T-helper 2 cell (primary cell): ENCODE measurements around the gene FILIP1.

Source experiments
- DNase-seq, 5 experiments: peaks; one replicate each; pipeline versions ENCODE4 v3.0.0 to v3.0.0-alpha.2; 2012 to 2022

Gene FILIP1

DNA sequence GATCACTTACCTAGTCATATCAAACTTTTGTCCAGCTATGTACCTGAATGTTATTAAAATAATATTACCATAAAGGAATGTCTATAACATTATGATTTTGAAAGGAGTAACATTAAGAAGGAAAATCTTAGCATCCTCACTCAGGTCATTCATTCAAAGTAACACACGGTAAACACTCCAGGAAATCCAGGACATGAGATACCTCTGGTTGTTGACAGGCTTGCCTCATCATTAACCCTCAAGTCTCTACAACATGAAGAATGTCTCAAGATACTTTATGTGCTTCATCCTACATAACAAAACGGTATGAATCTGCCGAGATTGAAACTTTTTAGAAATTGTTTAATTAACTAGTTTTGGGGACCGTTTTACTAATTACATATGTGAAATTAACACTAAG is 690 bp upstream of the FILIP1 start:
- DNase-seq: no peak

DNA sequence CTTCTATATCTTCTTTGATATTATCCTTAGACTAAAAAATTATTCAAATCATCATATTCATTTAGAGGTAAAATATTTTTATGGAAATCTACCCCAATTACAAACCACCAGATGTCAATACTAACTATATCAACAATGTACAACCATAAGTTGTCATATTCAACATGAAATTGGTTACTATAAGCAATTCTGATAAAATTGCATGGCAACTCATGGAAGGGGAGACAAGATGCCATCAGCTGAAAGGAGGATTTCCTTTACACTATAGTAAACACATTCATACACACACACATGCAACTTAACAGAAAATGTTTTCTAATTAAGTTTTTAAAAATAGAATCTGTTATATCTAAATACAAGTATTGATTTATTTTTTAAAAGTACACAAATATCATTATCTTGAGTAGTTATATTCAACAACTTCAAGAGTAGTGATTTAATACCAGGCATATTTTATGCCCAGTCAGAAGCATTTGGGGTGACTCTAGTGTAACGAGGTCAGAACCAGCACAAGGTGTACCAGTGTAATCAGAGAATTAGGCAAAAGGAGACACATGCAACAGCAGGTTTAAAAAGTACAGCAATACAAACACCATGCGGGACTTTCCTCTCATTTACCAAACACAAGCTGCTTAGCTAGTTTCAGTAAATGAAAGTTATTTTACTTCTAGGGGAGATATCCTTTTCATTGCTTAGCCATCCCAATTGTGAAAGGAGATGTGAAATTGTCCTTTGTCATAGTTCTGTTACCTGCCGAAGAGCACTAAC is 1.0 kb downstream of the FILIP1 start:
- no peak for DNase-seq

DNA sequence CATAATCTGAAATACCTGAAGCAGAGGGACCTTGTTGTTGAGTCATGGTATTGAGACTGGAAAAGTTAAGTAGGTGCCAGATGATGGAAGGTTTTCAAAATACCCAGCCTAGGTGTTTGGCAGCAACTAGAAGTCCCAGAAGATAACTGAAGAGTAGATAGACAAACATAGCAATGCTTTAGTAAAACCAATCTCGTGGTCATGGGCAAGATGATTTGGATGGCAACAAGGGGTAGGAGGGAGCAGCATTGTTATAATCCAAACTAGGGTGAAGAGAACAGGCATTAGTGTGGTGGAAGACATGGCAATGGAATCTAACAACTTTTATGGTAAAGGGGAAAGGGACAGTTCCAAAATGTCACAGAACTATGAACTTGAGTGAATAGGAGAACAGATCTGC is 2.3 kb downstream of the FILIP1 start:
- no peak for DNase-seq

DNA sequence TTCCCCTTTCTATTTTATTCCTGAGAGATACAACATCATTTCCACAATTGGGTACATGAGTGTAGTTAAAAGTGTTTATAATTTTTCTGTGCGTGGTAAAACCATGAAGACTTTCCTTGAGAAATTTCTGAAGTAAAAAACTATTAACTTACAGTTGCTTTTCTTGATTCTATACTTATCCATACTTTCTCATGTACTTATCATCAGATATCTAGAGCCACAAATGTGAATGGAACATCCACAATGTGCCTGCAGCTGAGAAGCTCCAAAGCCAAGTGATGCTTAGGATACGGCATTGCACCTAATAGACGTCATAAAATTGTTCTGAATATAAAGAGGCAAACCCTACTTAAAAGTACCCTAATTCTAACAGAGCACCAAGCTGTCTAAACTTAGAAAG is 2.9 kb downstream of the FILIP1 start:
- DNase-seq: no peak

DNA sequence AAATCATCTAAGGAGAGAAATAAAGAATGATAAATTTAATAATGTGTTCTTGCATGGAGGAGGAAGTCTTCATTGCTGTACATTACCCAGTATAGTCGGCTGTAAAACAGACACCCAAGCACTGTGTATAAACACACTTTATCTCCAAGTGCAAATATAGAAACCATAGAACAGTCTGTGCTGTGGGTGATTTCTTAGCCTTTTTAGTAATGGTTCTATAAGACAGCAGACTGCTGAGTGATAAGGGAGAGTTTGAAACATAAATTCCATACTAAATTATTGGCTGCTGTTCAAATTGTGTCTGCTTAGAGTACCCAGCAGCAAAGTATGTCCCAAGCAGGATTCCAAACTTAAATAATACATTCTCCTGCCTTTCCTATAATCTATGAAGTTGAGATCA is 4.6 kb downstream of the FILIP1 start:
- no peak for DNase-seq

DNA sequence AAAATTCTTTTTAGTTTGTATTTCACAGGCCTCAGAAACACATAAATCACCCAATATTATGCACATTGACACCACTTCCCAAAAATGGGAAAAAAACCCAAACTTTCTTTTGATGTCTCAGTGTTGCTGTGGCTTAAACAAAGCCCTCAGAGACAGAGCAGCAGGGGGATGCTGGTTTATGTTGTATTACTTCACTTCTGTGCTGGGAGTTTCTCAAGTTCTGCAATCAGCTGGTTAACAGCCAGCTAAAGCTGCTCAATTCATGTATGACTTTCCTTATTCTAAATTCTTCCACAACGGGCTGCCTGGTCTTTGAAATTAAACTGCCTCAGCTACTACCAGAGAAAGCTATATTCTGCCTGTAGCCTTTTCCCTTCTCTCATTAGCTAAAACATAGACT is 5.6 kb downstream of the FILIP1 start:
- no peak for DNase-seq

DNA sequence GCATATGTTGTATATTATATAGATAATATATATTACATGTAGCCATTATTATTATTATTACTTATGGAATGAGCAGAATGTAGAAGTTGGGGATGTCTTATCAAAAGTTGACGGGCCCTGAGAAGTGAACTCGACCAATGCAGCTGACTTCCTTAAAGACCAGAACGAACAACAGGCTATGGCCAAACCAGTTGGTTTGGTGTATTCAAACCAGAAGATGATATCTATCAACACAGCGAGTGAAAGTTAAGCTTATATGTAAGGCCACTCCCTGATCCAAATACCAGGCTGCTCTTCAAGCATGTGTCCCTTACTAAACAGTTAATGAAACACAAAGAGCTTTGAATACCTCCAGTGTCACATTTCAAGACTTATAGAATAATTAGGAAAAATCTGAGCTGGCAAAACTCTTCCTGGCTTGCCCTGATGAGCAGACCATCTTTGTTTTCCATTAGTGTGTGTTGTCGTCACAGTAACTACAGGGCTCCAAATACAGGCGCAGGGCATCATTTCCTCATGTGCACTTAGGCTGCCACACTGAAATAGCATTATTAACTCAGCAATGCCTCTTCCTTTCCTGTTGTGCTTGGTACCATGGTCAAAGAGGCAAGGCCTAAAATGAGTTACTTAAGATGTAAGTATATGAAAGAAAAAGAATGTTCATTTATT is 6.6 kb downstream of the FILIP1 start:
- DNase-seq: peak in 1 of 5 experiments; percentile 3

DNA sequence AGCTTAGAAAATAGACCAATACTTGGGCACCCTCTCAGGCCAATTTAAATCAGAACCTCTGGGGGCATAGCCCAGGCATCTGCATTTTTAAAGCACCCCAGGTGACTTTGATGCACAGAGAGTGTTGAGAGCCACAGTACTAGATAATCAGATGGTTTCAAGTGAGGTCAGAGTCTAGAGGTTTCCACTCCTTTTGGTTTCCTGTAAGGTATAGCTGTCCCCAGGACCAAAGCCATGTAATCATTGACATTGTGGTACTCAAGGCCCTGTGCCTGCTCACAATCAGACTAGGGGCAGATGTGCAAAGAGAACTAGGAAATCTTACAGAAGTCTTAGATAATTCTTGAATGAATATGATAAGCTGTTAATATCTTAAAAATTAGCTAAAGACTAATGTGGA is 9.1 kb downstream of the FILIP1 start:
- DNase-seq: no peak

DNA sequence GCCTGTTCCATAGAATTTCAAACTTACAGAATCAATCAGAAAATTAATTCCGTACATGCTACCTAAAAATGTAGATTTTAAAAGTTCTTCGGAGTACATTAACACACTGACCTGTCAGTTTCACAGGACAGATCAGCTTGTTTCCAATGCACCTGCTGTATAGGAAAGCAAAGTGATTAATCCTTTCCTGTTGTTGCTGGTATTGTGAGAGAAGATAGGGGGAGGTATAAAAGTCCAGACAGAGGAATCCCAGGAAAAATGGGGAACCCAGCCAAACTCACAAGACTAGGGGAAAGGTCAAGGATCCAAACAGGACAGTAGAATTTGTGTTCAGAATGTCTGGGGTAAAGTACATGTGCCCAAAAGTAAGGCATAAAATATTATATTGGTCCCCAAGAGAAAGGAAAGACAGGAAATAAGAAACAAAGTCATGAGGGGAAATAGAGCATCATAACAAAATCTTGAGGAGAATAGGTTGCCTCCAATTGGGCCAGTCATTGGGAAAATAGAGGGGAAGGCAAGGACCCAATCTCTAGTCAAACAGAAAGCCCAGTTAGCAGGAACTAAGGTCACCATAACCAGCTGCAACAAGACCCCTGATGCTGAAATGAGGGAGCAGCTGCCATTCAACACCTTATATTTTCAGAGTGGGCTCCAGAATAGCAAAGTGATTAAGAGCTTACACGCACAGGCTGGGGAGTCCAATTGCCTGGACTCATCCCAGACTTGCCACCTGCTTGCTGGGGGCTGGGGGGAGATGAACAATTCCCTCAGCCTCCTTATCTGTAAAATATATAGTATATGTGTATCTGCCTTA is 10.3 kb downstream of the FILIP1 start:
- no peak for DNase-seq

DNA sequence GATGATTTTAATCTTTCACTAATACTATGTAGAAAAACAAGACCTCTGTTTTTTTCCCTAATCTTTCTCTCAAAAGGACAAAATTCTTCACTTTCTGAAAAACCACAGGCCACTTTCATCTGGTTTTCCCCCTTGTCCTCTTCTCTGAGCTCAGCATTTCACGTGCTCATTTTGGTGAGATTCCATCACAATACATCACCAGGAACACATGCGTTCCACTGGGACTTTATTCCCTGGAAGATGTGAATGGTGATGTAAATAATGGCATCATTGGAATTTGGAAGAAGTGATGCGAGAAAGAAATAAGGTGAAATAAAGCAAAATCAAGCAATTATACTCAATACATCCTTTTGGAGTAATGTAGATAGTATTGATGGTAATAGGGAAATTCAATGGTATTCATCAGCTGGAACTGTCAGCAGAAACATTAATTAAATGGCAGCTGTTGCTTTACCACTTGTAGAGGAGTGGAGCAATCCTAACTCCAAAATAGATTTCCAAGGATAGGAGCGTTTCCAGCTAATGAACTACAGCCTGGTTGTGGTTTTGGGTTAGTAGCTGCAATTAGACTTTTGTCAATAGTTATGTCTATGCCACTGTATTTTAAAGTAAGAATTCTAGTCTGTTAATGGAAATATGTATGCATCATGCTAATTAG is 11.5 kb downstream of the FILIP1 start:
- DNase-seq: no peak

DNA sequence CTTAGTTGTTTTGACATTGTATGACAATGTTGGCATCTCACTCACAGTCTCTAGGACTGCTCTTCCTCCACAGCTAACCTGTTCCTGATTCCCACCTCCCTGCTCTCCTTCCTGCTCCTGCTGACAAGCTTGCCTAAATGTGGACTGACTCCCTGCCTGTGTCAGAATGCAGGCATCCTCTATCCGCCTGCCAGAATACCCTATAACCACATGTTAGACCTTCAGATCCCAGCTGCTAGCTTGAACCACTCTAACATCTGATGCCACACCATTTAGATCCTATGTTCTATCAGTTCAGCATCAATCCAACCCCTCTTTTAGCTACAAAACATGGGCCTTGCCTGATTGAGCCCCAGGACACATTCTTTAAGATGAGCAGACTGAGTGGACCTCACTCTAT is 12.2 kb downstream of the FILIP1 start:
- no peak for DNase-seq

DNA sequence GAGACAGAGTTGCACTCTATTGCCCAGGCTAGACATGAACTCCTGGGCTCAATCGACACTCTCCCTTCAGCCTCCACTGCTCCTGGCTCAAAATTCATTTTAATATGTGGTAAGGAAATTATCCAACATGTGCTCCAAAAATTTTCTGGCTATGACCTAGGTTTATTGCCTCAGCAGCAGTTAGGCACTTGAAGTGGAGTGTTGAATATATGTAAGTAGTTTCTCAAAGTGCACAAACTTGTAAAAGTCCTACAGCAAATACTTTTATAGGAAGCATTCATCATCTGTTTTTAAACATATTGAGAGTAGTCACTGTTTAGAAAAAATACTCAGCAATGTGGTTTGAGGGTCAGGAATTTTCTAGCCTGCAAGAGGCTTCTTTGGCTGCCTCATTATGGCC is 13.2 kb downstream of the FILIP1 start:
- no peak for DNase-seq

DNA sequence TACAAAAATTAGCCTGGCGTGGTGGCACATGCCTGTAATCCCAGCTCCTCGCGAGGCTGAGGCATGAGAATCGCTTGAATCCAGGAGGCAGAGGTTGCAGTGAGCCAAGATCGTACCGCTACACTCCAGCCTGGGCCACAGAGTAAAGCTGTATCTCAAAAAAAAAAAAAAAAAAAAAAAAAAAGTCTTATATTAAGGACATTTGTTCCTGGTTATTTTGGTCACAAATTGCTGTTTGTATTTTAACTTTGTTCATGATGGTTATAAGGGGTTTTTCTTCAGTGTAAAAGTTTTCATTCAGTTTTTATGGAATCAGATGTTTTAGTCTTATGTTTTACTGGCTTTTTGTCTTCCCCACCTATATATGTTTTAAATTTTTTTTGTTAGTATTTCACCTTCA is 13.9 kb downstream of the FILIP1 start:
- no peak for DNase-seq

DNA sequence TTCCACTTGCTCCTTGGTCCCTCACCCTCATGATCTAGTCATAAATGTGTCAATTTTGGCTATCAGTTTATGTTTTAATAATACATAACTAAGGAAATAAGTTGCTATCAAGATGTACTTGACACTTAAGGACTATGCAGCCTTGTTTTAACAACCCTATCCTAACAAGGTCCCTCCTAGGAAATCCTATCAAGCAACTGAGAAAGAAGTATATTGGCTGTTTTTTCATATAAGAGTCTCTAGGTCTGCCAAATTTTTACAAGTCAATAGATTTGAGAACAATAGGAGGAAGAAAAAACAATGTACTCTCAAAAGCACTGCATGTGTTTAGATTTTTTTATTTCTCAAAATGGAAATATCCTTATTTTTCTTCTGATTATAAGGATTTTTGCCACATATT is 14.7 kb downstream of the FILIP1 start:
- no peak for DNase-seq

DNA sequence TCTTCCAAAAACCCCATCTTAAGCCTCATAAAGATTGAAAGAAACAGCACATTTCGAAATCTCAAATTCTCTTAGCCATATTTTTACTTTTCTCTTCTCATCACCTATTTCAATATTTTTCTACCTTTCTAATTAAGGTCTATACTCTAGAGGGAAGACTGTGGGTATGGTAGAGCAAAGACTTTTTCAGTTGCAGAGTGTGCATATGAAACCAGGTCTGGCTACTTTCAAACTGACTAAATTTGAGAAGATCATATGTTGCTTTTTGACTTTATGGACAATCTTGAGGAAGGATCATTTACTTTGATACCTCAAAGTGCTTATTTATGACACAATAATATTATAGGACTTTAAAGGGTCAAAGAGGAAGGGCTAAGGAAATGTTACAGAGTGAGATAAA is 20.7 kb downstream of the FILIP1 start:
- no peak for DNase-seq

DNA sequence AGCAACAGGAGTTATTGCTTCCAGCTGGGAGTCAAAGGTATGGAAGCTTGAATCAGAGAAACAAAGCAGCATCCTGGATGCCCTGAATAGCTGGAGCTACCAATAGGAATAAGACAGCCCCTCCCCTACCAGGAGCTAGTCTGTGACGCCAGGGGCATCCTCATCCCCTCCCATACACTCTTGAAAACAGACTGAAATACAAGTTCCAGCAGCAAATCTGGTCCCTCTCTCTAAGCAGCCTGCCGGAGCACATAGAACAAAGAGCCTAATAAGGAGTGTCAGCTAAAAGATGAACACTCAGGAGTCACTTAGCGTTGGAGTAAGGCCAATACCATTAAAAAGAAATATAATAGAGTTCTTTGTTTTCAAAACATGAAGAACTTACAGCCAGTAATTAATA is 25.6 kb downstream of the FILIP1 start:
- DNase-seq: no peak

DNA sequence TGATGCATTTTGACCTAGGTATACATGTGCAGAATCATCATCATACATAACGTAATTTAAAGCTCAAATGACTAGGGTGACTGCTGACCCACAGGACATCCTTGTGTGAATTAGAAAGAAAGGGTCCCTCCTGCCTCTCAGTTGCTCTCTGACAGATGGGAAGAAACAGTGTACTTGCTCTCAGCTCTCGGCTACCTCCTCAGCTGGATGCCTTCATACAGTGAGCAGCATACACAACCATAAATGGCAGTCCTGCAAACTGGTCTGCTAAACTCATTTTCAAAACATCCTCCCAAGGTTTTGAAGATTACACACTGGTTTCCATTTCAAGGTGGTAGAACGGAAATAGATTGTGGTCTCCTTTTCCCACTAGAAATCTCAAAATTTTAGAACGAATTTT is 26.3 kb downstream of the FILIP1 start:
- no peak for DNase-seq

DNA sequence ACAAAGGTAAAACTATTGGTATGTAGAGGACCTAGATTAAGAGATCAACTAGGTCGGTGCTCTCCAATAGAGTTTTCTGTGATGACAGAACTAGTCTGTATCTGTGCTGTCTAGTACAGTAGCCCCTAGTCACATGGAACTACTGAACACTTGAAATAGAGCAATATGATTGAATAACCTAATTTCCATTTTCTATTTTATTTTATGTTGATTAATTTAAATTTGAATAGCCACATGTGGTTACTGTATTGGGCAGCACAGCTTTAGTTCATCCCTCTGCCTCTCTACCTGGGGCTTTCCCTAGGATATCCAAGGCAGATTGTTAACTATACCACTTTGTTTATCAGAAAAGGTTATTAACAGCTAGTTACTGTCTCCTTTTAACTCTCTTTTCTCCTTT is 27.0 kb downstream of the FILIP1 start:
- DNase-seq: no peak

DNA sequence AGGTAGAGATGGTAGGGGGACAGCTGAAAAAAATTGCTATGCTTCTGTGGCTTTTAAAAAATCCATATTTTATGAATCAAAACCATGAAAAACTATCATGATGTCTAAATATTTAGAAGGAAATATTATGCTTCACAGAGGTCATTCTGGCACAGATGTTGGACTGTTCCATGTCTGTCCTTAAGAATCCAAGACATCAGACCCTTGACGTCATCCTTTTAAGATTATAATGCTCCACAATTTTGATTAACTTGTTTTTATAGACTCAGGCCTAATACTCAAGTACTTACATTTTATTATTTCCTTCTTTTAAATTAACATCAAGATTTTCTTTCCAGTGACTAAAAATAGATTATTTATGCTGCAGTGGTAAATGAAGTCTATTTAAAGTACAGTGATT is 29.7 kb downstream of the FILIP1 start:
- no peak for DNase-seq

DNA sequence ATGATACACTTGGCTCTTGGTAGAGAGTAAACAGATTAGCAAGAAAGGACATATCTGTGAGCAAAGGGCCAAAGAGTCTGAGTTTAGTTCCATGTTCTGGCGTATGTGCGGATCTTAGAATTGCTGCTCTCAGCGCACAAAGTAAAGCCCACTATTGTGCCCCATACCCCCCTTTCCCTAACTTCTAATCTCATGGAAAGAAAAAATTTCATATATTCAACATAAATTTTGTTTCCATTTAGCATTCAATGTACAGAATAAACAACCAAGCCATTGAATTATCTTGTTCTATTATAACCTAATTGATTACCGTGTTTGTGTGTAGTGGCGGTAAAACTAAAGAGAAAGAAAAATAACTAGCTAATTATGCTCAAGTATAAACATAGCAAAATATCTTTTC is 30.5 kb downstream of the FILIP1 start:
- no peak for DNase-seq

DNA sequence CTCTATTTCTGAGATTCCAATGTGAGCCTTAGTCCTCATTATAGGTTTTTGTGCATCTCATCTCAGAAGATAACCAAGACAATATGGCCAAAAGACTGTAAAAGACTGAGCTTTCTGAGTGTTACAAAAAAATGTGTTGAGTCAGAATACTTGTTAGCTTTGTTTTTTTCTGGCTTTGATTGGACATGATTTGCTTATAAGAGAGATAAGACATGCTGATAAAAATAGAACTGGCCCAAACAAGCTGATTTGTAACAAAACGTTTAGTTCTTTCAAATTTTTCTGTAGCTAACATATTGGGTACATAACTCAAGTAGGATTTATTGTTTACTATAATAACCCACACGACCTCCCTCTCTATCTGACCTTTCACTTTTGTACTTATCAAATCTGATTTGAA is 32.9 kb downstream of the FILIP1 start:
- peak in 1 of 5 experiments; percentile 5 for DNase-seq

DNA sequence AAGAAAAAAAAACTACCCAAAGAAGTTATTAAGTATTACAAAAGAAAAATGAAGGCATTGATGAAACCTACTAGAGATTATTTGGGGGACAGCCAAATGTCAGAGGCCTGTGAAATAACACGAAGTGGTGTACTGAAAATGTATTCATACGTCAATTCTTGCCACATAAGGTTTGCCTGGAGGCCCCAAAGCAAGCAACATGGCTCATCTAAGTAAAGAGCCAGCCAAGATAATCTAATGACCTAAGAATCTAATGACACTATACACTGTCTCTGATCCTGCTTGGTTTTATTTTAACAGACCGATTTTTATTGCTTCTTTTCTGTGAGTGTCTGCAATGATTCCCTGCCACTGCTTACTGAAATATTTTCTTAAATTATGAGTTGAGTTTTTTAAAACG is 34.7 kb downstream of the FILIP1 start:
- DNase-seq: no peak

DNA sequence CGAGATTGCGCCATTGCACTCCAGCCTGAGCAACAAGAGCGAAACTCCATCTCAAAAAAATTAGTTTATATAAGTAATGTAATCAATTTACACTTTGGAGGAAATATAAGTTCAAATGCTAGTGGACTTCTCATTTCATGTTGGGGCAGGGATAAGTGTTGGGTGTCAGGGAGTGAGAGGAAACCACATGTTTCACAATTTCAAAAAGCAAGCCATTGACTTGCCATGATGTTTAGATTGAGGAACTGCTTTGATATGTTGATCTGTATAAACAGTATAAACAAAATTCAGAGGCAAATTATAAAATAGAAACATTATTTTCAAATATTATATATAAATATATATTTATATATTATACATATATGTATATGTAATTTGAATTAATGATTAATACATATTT is 42.7 kb downstream of the FILIP1 start:
- no peak for DNase-seq
